Glutamatergic neuron (in vitro differentiated cells): ENCODE data around the gene SATB1. TPM values are rescaled to one million over a fixed set of nuclear protein-coding genes. Genes with fewer than 3 reads are reported as not detected.
A peak's percentile ranks its signal among the peaks of the same experiment; 100 is the strongest.
"Not testable (repeated sequence)": the region's sequence is repeated elsewhere in the genome, so short reads cannot be mapped to it uniquely, and the experiment has no call there.

Experiments
- DNase-seq: peaks from one replicate; pipeline ENCODE4 v3.0.0; 2022
- H3K27ac Mint-ChIP-seq: one replicate; pipeline ENCODE4 v1.8.0; 2020; ENCODE audit warnings: mild to moderate bottlenecking, mixed read lengths, inconsistent platforms; ENCODE audit not compliant: unreplicated experiment
- H3K27me3 Mint-ChIP-seq: one replicate; pipeline ENCODE4 v1.8.0; 2020; ENCODE audit warnings: mild to moderate bottlenecking, moderate library complexity, mixed read lengths, inconsistent platforms; ENCODE audit not compliant: unreplicated experiment
- H3K36me3 Mint-ChIP-seq: one replicate; pipeline ENCODE4 v1.8.0; 2020; ENCODE audit warnings: mild to moderate bottlenecking, mixed read lengths, inconsistent platforms; ENCODE audit not compliant: unreplicated experiment
- H3K4me1 Mint-ChIP-seq: one replicate; pipeline ENCODE4 v1.8.0; 2020; ENCODE audit warnings: mild to moderate bottlenecking, low read depth, mixed read lengths, inconsistent platforms; ENCODE audit not compliant: unreplicated experiment
- H3K4me3 Mint-ChIP-seq: one replicate; pipeline ENCODE4 v1.8.0; 2020; ENCODE audit warnings: mild to moderate bottlenecking, mixed read lengths, inconsistent platforms; ENCODE audit not compliant: unreplicated experiment
- H3K9me3 Mint-ChIP-seq: one replicate; pipeline ENCODE4 v1.8.0; 2020; ENCODE audit warnings: mild to moderate bottlenecking, moderate library complexity, mixed read lengths, inconsistent platforms; ENCODE audit not compliant: unreplicated experiment
- total RNA-seq: library from RNA; stranded (reverse); fragmentation: NEBNext Ultra II Directional; extraction: Animal tissue kit (Norgen Biotek cat#: 25700); gene quantifications from one replicate; pipeline ENCODE4 v1.2.1, GENCODE V29; 2021; ENCODE audit not compliant: unreplicated experiment
- TF ChIP-seq, protein P1 (sequence below): fragments of 200-600 bp; sonication (generic); IDR thresholded peaks from one replicate; pipeline ENCODE4 v1.5.0; 2021; ENCODE audit not compliant: partially characterized antibody, unreplicated experiment

SATB1 gene
- total RNA-seq, 1 donor from 2014 or later, result 80.5 TPM

DNA sequence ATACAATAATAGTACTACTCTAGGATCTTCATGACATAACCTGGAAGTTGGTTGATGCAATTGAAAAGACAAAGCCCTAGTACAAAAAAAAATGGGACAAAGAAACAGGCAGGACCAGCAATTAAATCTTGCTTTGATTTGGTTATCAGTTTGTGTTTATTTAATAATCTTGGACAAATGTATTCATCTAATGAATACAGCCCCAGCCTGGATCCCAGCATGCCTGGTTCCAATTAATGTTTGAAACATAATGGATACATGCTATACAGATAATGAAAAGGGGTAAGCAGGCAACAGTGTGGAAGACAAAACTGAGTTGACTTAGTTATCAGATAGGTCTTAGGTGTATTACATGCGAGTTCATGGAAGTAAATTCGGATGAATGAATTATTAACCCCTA is 29.6 kb upstream of the SATB1 start:
- Mint-ChIP-seq H3K27ac (no peak overlapping the region), H3K9me3 (no peaks in the 10 kb centered on the region), H3K27me3 (no peaks in the 10 kb centered on the region), H3K4me1 (no peaks in the 10 kb centered on the region), H3K36me3 (no peaks in the 10 kb centered on the region), H3K4me3 (no peak overlapping the region)
- no peak for DNase-seq
- TF ChIP-seq, protein P1, sequence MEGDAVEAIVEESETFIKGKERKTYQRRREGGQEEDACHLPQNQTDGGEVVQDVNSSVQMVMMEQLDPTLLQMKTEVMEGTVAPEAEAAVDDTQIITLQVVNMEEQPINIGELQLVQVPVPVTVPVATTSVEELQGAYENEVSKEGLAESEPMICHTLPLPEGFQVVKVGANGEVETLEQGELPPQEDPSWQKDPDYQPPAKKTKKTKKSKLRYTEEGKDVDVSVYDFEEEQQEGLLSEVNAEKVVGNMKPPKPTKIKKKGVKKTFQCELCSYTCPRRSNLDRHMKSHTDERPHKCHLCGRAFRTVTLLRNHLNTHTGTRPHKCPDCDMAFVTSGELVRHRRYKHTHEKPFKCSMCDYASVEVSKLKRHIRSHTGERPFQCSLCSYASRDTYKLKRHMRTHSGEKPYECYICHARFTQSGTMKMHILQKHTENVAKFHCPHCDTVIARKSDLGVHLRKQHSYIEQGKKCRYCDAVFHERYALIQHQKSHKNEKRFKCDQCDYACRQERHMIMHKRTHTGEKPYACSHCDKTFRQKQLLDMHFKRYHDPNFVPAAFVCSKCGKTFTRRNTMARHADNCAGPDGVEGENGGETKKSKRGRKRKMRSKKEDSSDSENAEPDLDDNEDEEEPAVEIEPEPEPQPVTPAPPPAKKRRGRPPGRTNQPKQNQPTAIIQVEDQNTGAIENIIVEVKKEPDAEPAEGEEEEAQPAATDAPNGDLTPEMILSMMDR, result no peak

DNA sequence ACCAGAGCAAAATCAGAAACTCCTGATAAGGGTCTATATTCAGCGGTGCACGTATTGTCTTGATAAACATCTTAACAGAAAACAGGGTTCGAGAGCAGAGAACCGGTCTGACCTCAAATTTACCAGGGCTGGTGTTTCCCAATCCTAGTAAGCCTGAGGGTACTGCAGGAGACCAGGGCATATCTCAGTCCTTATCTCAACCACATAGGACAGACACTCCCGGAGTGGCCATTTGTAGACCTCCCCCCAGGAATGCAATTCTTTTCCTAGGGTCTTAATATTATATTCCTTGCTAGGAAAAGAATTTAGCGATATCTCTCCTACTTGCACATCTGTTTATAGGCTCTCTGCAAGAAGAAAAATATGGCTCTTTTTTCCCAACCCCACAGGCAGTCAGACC is 24.5 kb upstream of the SATB1 start:
- not testable (repeated sequence) for H3K27me3 Mint-ChIP-seq, H3K27ac Mint-ChIP-seq
- DNase-seq, result peak; percentile 21

DNA sequence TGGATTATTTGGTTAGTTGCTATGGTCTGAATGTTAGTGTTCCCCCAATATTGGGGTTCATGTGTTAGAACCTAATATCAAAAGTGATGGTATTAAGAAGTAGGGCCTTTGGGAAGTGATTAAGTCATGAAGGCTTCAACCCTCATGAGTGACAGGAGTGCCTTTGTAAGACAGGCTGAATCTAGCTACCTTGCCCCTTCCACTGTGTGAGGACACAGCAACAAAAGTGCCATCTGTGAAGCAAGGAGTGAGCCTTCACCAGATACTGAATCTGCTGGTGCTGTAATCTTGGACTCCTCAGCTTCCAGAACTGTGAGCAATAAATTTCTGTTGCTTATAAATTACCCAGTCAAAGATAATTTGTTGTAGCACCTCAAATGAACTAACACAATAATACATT is 22.6 kb upstream of the SATB1 start:
- peaks cover 7% of the 10 kb centered on the region for H3K9me3 Mint-ChIP-seq
- H3K27me3 Mint-ChIP-seq, result peaks cover 18% of the 10 kb centered on the region
- H3K4me3 Mint-ChIP-seq, result no peak overlapping the region
- H3K27ac Mint-ChIP-seq, result no peak overlapping the region
- peaks cover 7% of the 10 kb centered on the region for H3K4me1 Mint-ChIP-seq
- TF ChIP-seq, protein P1, result no peak
- DNase-seq, result no peak
- peaks cover 8% of the 10 kb centered on the region for H3K36me3 Mint-ChIP-seq

More for the DNA sequence above, 24.5 kb upstream of the SATB1 start:
- H3K36me3 Mint-ChIP-seq, H3K9me3 Mint-ChIP-seq, H3K4me1 Mint-ChIP-seq, H3K4me3 Mint-ChIP-seq: not testable (repeated sequence)

DNA sequence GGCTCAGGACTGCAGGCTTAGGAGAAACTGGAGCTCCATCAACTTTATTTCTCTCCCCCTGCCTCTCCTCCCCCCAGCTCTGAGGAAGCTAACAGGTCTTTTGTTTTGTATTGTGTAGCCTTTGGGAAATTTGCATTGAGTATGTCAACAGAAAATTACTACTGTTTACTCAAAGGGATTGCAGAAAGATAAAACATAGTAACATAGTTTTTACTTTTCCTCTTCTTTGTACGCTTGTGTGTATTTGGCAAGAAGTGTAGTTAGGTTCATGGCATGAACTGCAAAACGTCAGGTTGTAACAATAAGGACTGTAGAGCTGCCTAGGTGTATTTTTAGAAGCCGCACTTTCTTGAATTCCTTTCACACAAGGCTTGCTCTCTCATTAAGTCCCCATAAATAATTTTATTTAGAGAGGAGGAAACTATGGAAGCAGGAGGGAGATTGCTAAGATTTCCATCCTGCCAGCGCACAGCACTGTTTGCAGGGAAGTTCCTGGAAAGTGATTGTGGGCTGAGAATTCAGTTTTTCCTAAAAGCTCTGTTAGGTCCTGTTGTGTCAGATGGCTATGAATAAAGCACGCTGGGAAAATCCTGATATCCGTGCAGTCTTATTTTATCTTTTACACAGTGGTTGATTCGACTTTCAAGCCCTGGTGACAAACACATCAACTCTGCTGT is 21.1 kb upstream of the SATB1 start:
- peaks cover 18% of the 10 kb centered on the region for H3K27me3 Mint-ChIP-seq
- TF ChIP-seq, protein P1, result no peak

DNA sequence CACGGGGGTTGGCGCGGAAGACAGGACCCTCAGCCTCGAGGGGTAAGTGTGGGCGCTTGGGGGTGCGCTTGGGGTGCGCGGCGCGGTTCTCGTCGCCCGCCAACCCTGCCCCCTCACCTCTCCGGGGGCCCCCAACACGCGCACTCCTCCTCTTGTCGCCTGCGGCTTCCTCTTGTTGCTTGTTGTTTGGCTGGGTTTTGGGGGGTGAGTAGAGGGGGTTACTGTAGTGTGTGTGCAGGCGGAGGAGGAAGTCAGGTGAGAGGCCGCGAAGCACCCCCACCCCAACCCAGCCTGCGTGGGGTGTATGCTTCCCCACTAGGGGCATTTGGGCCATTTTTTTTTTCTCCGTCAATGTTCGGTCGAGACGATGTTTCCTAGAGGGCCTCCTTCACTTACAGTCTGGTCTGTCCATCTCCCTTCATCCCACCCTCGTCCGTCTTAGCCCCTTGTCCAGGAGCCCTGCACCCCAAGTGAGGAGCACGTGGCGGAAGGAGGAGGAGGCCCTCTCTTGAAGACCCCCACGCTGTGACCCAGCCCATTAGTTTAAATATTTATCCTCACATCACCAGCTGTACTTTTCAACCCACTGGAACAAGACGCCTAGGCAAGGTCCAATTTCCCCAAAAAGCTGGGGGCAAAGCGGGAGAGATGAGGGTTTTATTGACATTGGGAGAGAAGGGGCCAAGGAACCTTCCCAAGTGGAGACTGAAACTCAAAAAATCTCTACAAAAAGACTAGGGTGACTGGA is 20.4 kb upstream of the SATB1 start:
- H3K4me3 Mint-ChIP-seq, result peak overlapping the region; percentile 93
- peak; percentile 16 for DNase-seq
- no peak overlapping the region for H3K27ac Mint-ChIP-seq
- peaks cover 18% of the 10 kb centered on the region for H3K27me3 Mint-ChIP-seq
- H3K4me1 Mint-ChIP-seq, result peaks cover 7% of the 10 kb centered on the region
- TF ChIP-seq, protein P1, result no peak
- H3K9me3 Mint-ChIP-seq, result peaks cover 7% of the 10 kb centered on the region
- H3K36me3 Mint-ChIP-seq, result peaks cover 8% of the 10 kb centered on the region

More for the DNA sequence above, 21.1 kb upstream of the SATB1 start:
- Mint-ChIP-seq H3K4me1 (peaks cover 7% of the 10 kb centered on the region), H3K27ac (no peak overlapping the region), H3K9me3 (peaks cover 7% of the 10 kb centered on the region), H3K4me3 (peak overlapping the region; percentile 93), H3K36me3 (peaks cover 8% of the 10 kb centered on the region)
- no peak for DNase-seq
